K562 (cell line): ENCODE measurements around the gene CSAD. TPM values are rescaled to one million over a fixed set of nuclear protein-coding genes. Genes with fewer than 3 reads are reported as not detected.
A peak's percentile ranks its signal among the peaks of the same experiment; 100 is the strongest.

ENCODE experiments used
- CBX1 ChIP-seq: sonication (generic); IDR thresholded peaks from 2 replicates; pipeline ENCODE4 v1.6.1; 2016; ENCODE audit warnings: antibody characterized with exemption, low read depth, mild to moderate bottlenecking
- CC2D1A ChIP-seq: fragments of 450-650 bp; IDR thresholded peaks from 2 replicates; pipeline ENCODE4 v1.6.1; 2017; ENCODE audit warnings: mild to moderate bottlenecking
- CREM ChIP-seq: IDR thresholded peaks from 2 replicates; pipeline ENCODE4 v1.6.1; 2014; ENCODE audit warnings: antibody characterized with exemption, low read depth
- GATAD2B ChIP-seq: fragments of 450-650 bp; IDR thresholded peaks from 2 replicates; pipeline ENCODE4 v1.6.1; 2017; ENCODE audit warnings: mild to moderate bottlenecking, borderline replicate concordance
- LARP7 ChIP-seq: fragments of 450-650 bp; IDR thresholded peaks from 2 replicates; pipeline ENCODE4 v1.6.1; 2016
- NR2C1 ChIP-seq, 2 experiments: fragments of 450-650 bp; IDR thresholded peaks; 2 replicates each; pipeline ENCODE4 v1.6.1; 2017; ENCODE audit warnings: mild to moderate bottlenecking in 2 of 2, antibody characterized with exemption in 1 of 2, inconsistent platforms in 1 of 2, missing compliant biosample characterization in 1 of 2, missing genetic modification characterization in 1 of 2
- PCBP2 ChIP-seq: fragments of 200-400 bp; formaldehyde crosslinking; IDR thresholded peaks from 2 replicates; pipeline ENCODE4 v1.6.1; 2018; ENCODE audit warnings: low read length, low read depth, mild to moderate bottlenecking, moderate library complexity; ENCODE audit not compliant: poor library complexity, severe bottlenecking
- POLR3G ChIP-seq: IDR thresholded peaks from 2 replicates; pipeline ENCODE4 v1.6.1; 2011; ENCODE audit not compliant: insufficient read length, insufficient replicate concordance; ENCODE audit errors: extremely low read depth
- RBBP5 ChIP-seq: fragments of 200-600 bp; sonication (generic); IDR thresholded peaks from 2 replicates; pipeline ENCODE4 v1.6.1; 2012; ENCODE audit warnings: borderline replicate concordance, mild to moderate bottlenecking, low read length, control low read depth, inconsistent platforms; ENCODE audit not compliant: insufficient read depth, poor library complexity, severe bottlenecking
- SAFB ChIP-seq: fragments of 200-400 bp; formaldehyde crosslinking; IDR thresholded peaks from 2 replicates; pipeline ENCODE4 v1.6.1; 2017; ENCODE audit warnings: low read depth, low read length, borderline replicate concordance
- SMARCA4 ChIP-seq: fragments of 450-650 bp; IDR thresholded peaks from 2 replicates; pipeline ENCODE4 v1.6.1; 2016
- SPI1 ChIP-seq: IDR thresholded peaks from 2 replicates; pipeline ENCODE4 v1.6.1; 2011; ENCODE audit warnings: low read depth, low read length, control low read depth, borderline replicate concordance
- TFAM ChIP-seq: fragments of 250-450 bp; sonication (Bioruptor Pico); conservative IDR thresholded peaks from 2 replicates; pipeline ENCODE4 v1.5.0; 2021; ENCODE audit warnings: mild to moderate bottlenecking, moderate library complexity
- ZNF431 ChIP-seq: sonication (generic); formaldehyde crosslinking; IDR thresholded peaks from 2 replicates; pipeline ENCODE4 v1.8.0; 2022; ENCODE audit warnings: mild to moderate bottlenecking, missing genetic modification reagents
- ZNF583 ChIP-seq: fragments of 250-450 bp; sonication (Bioruptor Pico); IDR thresholded peaks from 2 replicates; pipeline ENCODE4 v1.4.0; 2020
- polyA plus RNA-seq, 8 experiments: library from polyadenylated mRNA; depleted of rRNA in 4 of 8; stranded (reverse) in 5 of 8; unstranded in 3 of 8; fragments of >200 nt; fragmentation: Nextera tagmentation in 2 of 8; fragmentation: Illumina TruSeq in 1 of 8; extraction: Ambion mirVana in 2 of 8; extraction: Trizol in 1 of 8; gene quantifications; 2 replicates each; pipeline versions ENCODE4 v1.2.1 to v1.2.3, GENCODE V29; 2011 to 2014; ENCODE audit warnings: inconsistent platforms in 1 of 8, missing spikeins in 1 of 8
- total RNA-seq, 7 experiments: library from RNA; depleted of rRNA in 6 of 7; stranded (reverse); fragments of >200 nt in 6 of 7; fragmentation: Illumina TruSeq in 2 of 7; extraction: Trizol in 2 of 7; gene quantifications; 2 replicates each; pipeline versions ENCODE4 v1.2.1 to v1.2.3, GENCODE V29; 2011 to 2021; ENCODE audit warnings: low replicate concordance in 1 of 7
- TF ChIP-seq, protein P1 (sequence below): sonication (generic); formaldehyde crosslinking; IDR thresholded peaks from 2 replicates; pipeline ENCODE4 v1.8.1; 2022; ENCODE audit warnings: missing genetic modification reagents
- TF ChIP-seq, protein P2 (sequence below): sonication (generic); formaldehyde crosslinking; IDR thresholded peaks from 2 replicates; pipeline ENCODE4 v1.8.0; 2023; ENCODE audit warnings: missing genetic modification reagents, mild to moderate bottlenecking, borderline replicate concordance
- TF ChIP-seq, protein P3 (sequence below): sonication (generic); IDR thresholded peaks from 2 replicates; pipeline ENCODE4 v1.6.1; 2016
- TF ChIP-seq, protein P4 (sequence below): fragments of 250-450 bp; sonication (Bioruptor Pico); IDR thresholded peaks from 2 replicates; pipeline ENCODE4 v1.5.0; 2022; ENCODE audit warnings: mild to moderate bottlenecking

Gene CSAD
- total and polyA plus RNA-seq, 9 of the 15 experiments (the other 6 are each of a cell fraction or from before 2014, with no cell fraction given) = 1.8 to 19.6 (median 8.1) TPM

DNA sequence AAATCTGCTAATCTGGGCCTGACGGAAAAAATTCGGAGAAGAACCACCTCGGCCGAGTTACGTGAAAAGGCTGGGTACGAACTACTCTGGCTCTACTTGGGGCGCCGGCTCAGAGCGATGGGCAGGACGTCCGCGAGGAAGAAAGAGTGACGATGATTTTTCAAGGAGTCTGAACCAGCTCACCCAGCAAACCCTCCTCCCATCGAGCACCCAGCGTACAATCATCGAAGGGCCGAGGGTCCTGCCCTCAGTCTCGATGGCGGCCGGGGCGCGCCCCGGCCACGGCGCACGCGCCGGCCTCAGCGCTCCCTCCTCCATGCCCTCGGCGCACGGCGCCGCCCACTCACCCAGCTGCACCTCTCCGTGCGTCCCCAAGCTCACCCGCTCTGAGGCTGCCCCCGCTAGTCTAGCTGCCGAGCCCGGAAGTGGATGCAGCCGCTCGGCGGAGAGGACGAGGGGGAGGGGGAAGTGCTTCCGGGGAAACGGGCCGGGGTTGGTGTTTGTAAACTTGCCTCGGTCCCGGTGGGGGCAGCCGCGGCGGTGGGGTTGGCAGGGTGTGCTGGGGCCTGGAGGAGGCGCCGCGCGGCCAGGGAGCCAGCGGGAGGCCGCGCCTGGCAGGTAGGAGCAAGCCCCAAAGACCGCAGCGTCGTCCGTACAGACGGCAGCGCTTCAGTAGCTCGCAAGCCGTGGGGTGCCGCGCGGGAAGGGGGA, at the start of gene CSAD, which contains the start of gene ZNF740 (continued):
- TF ChIP-seq, protein P1, sequence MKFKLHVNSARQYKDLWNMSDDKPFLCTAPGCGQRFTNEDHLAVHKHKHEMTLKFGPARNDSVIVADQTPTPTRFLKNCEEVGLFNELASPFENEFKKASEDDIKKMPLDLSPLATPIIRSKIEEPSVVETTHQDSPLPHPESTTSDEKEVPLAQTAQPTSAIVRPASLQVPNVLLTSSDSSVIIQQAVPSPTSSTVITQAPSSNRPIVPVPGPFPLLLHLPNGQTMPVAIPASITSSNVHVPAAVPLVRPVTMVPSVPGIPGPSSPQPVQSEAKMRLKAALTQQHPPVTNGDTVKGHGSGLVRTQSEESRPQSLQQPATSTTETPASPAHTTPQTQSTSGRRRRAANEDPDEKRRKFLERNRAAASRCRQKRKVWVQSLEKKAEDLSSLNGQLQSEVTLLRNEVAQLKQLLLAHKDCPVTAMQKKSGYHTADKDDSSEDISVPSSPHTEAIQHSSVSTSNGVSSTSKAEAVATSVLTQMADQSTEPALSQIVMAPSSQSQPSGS = no peak
- TF ChIP-seq SPI1 (peak; percentile 72), RBBP5 (peak; percentile 84), SAFB (no peak), CC2D1A (no peak), ZNF431 (no peak), NR2C1 (IDR thresholded peaks at IDR 0.05) (peak; percentile 99), NR2C1 (tag; IDR thresholded peaks at IDR 0.05) (peak; percentile 99), LARP7 (no peak), ZNF583 (CRISPR knock-in tag) (no peak), TFAM (CRISPR knock-in tag) (no peak), PCBP2 (peak; percentile 83), POLR3G (no peak), GATAD2B (no peak), CREM (peak; percentile 77), SMARCA4 (no peak), CBX1 (peak; percentile 76)
- TF ChIP-seq, protein P2, sequence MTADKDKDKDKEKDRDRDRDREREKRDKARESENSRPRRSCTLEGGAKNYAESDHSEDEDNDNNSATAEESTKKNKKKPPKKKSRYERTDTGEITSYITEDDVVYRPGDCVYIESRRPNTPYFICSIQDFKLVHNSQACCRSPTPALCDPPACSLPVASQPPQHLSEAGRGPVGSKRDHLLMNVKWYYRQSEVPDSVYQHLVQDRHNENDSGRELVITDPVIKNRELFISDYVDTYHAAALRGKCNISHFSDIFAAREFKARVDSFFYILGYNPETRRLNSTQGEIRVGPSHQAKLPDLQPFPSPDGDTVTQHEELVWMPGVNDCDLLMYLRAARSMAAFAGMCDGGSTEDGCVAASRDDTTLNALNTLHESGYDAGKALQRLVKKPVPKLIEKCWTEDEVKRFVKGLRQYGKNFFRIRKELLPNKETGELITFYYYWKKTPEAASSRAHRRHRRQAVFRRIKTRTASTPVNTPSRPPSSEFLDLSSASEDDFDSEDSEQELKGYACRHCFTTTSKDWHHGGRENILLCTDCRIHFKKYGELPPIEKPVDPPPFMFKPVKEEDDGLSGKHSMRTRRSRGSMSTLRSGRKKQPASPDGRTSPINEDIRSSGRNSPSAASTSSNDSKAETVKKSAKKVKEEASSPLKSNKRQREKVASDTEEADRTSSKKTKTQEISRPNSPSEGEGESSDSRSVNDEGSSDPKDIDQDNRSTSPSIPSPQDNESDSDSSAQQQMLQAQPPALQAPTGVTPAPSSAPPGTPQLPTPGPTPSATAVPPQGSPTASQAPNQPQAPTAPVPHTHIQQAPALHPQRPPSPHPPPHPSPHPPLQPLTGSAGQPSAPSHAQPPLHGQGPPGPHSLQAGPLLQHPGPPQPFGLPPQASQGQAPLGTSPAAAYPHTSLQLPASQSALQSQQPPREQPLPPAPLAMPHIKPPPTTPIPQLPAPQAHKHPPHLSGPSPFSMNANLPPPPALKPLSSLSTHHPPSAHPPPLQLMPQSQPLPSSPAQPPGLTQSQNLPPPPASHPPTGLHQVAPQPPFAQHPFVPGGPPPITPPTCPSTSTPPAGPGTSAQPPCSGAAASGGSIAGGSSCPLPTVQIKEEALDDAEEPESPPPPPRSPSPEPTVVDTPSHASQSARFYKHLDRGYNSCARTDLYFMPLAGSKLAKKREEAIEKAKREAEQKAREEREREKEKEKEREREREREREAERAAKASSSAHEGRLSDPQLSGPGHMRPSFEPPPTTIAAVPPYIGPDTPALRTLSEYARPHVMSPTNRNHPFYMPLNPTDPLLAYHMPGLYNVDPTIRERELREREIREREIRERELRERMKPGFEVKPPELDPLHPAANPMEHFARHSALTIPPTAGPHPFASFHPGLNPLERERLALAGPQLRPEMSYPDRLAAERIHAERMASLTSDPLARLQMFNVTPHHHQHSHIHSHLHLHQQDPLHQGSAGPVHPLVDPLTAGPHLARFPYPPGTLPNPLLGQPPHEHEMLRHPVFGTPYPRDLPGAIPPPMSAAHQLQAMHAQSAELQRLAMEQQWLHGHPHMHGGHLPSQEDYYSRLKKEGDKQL (CRISPR knock-in tag) = no peak
- TF ChIP-seq, protein P3, sequence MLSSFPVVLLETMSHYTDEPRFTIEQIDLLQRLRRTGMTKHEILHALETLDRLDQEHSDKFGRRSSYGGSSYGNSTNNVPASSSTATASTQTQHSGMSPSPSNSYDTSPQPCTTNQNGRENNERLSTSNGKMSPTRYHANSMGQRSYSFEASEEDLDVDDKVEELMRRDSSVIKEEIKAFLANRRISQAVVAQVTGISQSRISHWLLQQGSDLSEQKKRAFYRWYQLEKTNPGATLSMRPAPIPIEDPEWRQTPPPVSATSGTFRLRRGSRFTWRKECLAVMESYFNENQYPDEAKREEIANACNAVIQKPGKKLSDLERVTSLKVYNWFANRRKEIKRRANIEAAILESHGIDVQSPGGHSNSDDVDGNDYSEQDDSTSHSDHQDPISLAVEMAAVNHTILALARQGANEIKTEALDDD = no peak
- TF ChIP-seq, protein P4, sequence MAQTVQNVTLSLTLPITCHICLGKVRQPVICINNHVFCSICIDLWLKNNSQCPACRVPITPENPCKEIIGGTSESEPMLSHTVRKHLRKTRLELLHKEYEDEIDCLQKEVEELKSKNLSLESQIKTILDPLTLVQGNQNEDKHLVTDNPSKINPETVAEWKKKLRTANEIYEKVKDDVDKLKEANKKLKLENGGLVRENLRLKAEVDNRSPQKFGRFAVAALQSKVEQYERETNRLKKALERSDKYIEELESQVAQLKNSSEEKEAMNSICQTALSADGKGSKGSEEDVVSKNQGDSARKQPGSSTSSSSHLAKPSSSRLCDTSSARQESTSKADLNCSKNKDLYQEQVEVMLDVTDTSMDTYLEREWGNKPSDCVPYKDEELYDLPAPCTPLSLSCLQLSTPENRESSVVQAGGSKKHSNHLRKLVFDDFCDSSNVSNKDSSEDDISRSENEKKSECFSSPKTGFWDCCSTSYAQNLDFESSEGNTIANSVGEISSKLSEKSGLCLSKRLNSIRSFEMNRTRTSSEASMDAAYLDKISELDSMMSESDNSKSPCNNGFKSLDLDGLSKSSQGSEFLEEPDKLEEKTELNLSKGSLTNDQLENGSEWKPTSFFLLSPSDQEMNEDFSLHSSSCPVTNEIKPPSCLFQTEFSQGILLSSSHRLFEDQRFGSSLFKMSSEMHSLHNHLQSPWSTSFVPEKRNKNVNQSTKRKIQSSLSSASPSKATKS (CRISPR knock-in tag) = no peak
